Kidney (tissue), 14 donors: ENCODE data around the gene FBXL3. TPM values are rescaled to one million over a fixed set of nuclear protein-coding genes. Genes with fewer than 3 reads are reported as not detected.

Experiments
- DNase-seq, 5 donors: peaks; one replicate each; pipeline ENCODE4 v3.0.0-alpha.2; 2013 to 2020
- FAIRE-seq: peaks from 2 replicates; lab custom pipeline; 2012; peaks lifted over from hg19 to GRCh38; lab: Jason Lieb, UNC
- H3K27ac ChIP-seq, 2 donors: one replicate each; pipeline ENCODE4 v1.7.0; 2013; ENCODE audit warnings: low read depth in 2 of 2, low read length in 2 of 2, inconsistent platforms in 1 of 2
- H3K27me3 ChIP-seq: one replicate; pipeline ENCODE4 v1.7.1; 2013; ENCODE audit warnings: low read length, inconsistent platforms; ENCODE audit not compliant: control insufficient read depth, insufficient read depth
- H3K36me3 ChIP-seq, 3 donors: one replicate each; pipeline versions ENCODE4 v1.7.0 to v1.7.1; 2013; ENCODE audit warnings: low read length in 3 of 3, control low read depth in 1 of 3, inconsistent platforms in 1 of 3; ENCODE audit not compliant: insufficient read depth in 3 of 3, control insufficient read depth in 2 of 3
- H3K4me1 ChIP-seq, 3 donors: one replicate each; pipeline versions ENCODE4 v1.7.0 to v1.7.1; 2013; ENCODE audit warnings: low read length in 3 of 3, inconsistent platforms in 1 of 3, low read depth in 1 of 3; ENCODE audit not compliant: control insufficient read depth in 2 of 3, insufficient read depth in 2 of 3
- H3K4me3 ChIP-seq, 3 donors: one replicate each; pipeline versions ENCODE4 v1.7.0 to v1.8.1; 2013; ENCODE audit warnings: low read length in 3 of 3, control low read depth in 1 of 3, inconsistent platforms in 1 of 3
- H3K9ac ChIP-seq, 3 donors: one replicate each; pipeline versions ENCODE4 v1.7.0 to v1.7.1; 2013; ENCODE audit warnings: low read length in 3 of 3, control low read depth in 1 of 3, inconsistent platforms in 1 of 3
- H3K9me3 ChIP-seq, 3 donors: one replicate each; pipeline versions ENCODE4 v1.7.0 to v1.7.1; 2013; ENCODE audit warnings: low read length in 3 of 3, control low read depth in 1 of 3, inconsistent platforms in 1 of 3; ENCODE audit not compliant: control insufficient read depth in 2 of 3, insufficient read depth in 1 of 3
- CTCF ChIP-seq: IDR thresholded peaks from 3 replicates; pipeline ENCODE4 v1.5.1; 2012; ENCODE audit warnings: mild to moderate bottlenecking, moderate library complexity, borderline replicate concordance; ENCODE audit not compliant: insufficient read depth; ENCODE audit errors: extremely low read depth
- intact Hi-C: fragments of 100-400 bp; cut with DNase I; formaldehyde crosslinking; loops from one replicate; pipeline ENCODE4 v1.11.1; 2022
- polyA plus RNA-seq: library from polyadenylated mRNA; stranded (reverse); fragments of 350-450 nt; fragmentation: Illumina TruSeq; extraction: RNeasy Lipid Tissue Mini Kit (QIAGEN cat#74804); gene quantifications from one replicate; pipeline ENCODE4 v1.2.3, GENCODE V29; 2014; ENCODE audit warnings: low read depth, low replicate concordance; ENCODE audit not compliant: insufficient read depth
- total RNA-seq: library from RNA; stranded (reverse); fragmentation: NEBNext Ultra II Directional; extraction: Animal tissue kit (Norgen Biotek cat#: 25700); gene quantifications from one replicate; pipeline ENCODE4 v1.2.1, GENCODE V29; 2021
- donor health status: control.
- donor health status: control.
- donor health status: control.
- donor health status: control.
- donor health status: control.
- donor health status: DM: yes; HTN: yes; CAD: no.
- donor health status: Normal renal cell carcinoma (clear cell type).

Gene FBXL3
- total and polyA plus RNA-seq, 2 donors from 2014 or later, result 22.3 to 61.6 TPM

- intact Hi-C loops, result no loop called here
- no peak for FAIRE-seq
Measured at GRCh38 chr13:77034881-77035280, 7.9 kb upstream of the FBXL3 start.

DNA sequence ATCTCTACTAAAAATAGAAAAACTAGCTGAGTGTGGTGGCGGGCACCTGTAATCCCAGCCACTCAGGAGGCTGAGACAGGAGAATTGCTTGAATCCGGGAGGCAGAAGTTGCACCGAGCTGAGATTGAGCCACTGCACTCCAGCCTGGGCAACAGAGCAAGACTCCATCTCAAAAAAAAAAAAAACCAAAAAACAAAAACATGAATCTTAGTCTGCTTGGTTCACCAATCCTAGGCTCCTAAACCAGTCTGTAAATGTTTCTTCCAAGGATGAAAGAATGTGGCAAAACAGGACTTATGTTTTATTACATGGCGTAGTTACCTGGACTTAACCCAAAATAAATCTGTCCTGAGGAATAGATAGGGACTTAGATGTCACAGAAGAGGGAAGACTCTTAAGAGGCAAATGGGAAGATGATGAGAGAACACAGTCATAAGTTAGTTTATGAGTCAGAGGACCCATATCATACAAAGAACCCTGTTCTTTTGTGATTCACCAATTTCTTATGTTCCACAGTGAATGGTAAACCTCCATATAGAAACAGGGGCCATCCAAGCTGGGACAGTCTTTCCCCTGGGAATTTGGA is 6.9 kb upstream of the FBXL3 start:
- FAIRE-seq (no peak), DNase-seq (no peak)
- no peak overlapping the region for H3K4me3 ChIP-seq
- intact Hi-C loops, result no loop called here
- H3K36me3 ChIP-seq, result no peaks in the 10 kb centered on the region
- no peaks in the 10 kb centered on the region for H3K4me1 ChIP-seq
- TF ChIP-seq CTCF, result no peak
- H3K27ac ChIP-seq, result no peak overlapping the region
- H3K9ac ChIP-seq, result no peak overlapping the region
- no peaks in the 10 kb centered on the region for H3K9me3 ChIP-seq
- no peaks in the 10 kb centered on the region for H3K27me3 ChIP-seq

More at GRCh38 chr13:77034881-77035280, 7.9 kb upstream of the FBXL3 start:
- Histone ChIP-seq H3K9ac (no peak overlapping the region), H3K36me3 (no peaks in the 10 kb centered on the region), H3K4me3 (no peak overlapping the region), H3K27me3 (no peaks in the 10 kb centered on the region), H3K9me3 (no peaks in the 10 kb centered on the region), H3K27ac (no peak overlapping the region), H3K4me1 (no peaks in the 10 kb centered on the region)
- no peak for DNase-seq
- no peak for TF ChIP-seq CTCF

GRCh38 chr13:77031656-77032243 is 4.8 kb upstream of the FBXL3 start:
- FAIRE-seq (no peak), DNase-seq (no peak)
- Histone ChIP-seq H3K9ac (no peak overlapping the region), H3K9me3 (no peaks in the 10 kb centered on the region), H3K27me3 (no peaks in the 10 kb centered on the region), H3K36me3 (no peaks in the 10 kb centered on the region), H3K4me1 (no peaks in the 10 kb centered on the region), H3K4me3 (no peak overlapping the region), H3K27ac (no peak overlapping the region)
- TF ChIP-seq CTCF, result no peak
- intact Hi-C loops, result no loop called here

DNA sequence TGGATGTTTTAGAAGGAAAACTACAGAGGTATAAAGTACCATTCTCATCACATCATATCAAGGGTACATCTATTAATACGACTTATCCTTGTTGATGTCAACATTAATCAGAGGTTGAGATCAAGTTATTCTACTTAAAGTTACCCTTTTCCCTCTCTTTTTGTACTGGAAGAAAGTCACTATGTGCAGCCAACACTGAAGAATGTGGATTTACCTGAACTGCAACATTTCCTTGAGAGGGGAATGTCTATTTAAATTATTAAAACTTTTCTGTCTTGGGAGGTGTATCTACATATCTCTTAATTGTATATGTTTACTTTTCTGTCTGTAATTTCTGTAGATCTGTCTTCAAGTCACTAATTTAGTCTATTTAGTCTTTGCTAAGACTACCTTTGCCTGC is 2.5 kb upstream of the FBXL3 start:
- Histone ChIP-seq H3K27me3 (no peaks in the 10 kb centered on the region), H3K27ac (no peak overlapping the region), H3K4me3 (no peak overlapping the region), H3K9ac (no peak overlapping the region), H3K9me3 (no peaks in the 10 kb centered on the region), H3K4me1 (peaks cover 0 to 3% (median 0%) of the 10 kb centered on the region in 3 donors), H3K36me3 (no peaks in the 10 kb centered on the region)
- FAIRE-seq (no peak), DNase-seq (peak in 2 of 5 donors; percentile 32 to 36)
- TF ChIP-seq CTCF, result no peak
- intact Hi-C loops, result no loop called here
